ENCODE data around the gene SND1.
"Not testable (repeated sequence)": the region's sequence is repeated elsewhere in the genome, so short reads cannot be mapped to it uniquely, and the experiment has no call there.

The SND1 gene

DNA sequence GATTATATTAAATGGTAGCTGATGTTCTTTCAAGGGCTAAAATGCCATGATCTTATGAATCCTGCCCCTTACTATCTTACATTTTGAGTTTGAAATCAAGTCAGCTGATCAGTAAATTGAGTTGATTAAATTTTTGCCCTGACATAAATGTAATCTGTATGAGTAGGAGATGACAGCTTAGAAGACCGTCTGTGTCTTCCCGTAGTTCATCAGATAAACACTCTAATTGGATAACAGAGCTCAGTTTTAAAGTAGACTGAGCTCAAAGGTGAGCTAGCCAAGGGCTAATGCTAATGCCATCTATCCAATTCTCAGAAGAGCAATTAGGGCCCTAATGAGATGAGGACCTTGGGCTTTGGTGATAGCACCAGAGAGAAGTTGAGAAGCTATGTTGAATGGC, 296.3 kb downstream of the SND1 start:
- no peak for DNase-seq

DNA sequence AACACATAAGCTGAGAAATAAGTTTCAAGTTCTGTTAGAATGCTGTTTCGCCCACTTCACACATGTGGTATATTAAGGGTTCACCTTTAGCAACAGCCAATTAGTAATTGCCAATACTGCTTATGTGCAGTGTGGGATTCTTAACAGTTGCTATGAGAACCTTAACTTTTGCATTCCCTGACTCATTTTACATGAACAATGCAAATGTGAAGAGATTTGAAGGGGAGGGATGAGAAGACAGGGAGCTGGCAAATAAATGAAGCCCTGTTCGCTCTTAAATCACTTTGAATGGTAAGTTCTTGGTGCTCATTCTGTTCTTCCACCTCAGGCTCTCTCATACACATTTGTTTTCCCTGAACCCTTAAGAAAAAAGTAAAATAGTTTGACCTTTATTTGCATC, 296.9 kb downstream of the SND1 start:
- DNase-seq = no peak

DNA sequence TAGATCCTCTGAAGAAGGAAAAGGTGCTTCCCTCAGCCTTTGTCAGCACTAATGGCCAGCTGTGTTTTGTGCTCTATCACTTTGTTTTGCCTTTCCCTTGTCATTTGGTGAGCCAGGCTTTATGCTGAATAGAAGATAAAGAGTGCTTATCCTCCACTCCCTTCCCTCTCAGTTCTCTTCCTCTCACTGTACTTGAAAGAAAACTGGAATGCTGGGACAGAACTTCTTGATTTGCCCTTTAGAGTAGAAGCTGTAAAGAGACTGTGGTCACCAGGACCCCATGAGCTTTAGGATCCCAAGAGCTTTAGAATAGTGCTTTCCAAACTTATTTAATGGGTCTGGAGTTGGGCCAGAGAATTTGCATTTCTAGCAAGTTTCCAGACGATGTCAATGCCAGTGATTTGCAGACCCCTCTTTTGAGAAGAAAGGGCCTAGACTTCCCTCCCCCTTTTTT, 297.8 kb downstream of the SND1 start:
- DNase-seq = no peak

- DNase-seq = no peak
Measured at GRCh38 chr7:127950233-127950935, 298.4 kb downstream of the SND1 start.

GRCh38 chr7:127953423-127954356, 301.7 kb downstream of the SND1 start:
- DNase-seq = no peak

DNA sequence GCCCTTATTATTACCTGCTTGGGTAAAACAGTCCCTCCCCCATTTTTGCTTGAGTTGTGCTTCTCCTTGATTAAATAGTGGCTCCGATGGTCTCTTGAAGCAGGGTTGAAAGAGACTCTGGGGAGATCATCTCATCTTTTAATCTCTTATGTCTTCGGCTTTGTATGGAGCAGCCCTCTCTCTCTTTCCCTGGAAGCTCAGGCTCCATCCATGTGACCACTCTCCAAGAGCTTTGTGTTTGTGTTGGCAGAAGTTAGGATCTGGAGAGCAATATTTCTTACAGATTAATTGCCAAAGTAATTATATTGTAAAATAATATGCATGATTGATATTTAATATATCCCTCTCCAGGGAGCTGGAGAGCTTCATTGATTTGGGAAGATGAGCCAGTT, 302.4 kb downstream of the SND1 start:
- no peak for DNase-seq

GRCh38 chr7:127955051-127955531, 303.1 kb downstream of the SND1 start:
- no peak for DNase-seq

DNA sequence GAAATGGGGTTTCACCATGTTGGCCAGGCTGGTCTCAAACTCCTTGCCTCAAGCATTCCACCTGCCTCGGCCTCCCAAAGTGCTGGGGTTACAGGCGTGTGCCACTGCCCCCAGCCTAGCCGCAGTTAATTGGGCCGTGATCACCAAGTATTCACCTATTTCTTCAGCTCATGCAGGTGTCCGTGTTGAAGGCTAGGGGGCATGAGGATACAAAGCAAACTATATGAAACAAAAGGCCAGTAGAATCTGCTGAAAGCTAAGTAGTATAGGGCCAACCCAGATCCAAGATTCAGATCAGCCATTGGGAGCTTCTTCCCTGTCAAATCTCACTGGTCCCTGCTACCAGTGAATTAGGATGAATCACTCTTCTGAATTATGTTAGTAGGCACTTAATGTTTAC, 305.9 kb downstream of the SND1 start:
- DNase-seq = no peak

DNA sequence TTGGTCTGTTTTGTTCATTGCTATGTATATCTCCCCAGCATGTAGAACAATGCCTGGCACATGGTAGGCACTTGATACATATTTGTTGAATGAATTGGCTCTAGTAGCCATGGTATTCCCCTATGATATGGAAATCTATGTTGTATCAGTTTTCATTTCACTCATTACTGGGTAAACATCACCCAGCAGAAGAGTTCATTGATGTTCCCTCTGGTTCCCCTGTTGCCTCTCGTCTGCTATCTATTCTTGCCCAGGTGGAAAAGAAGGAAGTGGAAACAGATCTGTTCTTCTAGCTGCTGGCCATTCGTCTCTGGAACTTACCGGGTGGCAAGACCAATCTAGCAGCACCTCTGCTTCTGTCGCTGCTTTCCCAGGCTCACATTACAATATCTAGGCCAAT, 307.8 kb downstream of the SND1 start:
- no peak for DNase-seq

GRCh38 chr7:127961786-127962453, 309.9 kb downstream of the SND1 start:
- DNase-seq = peak; percentile 74

DNA sequence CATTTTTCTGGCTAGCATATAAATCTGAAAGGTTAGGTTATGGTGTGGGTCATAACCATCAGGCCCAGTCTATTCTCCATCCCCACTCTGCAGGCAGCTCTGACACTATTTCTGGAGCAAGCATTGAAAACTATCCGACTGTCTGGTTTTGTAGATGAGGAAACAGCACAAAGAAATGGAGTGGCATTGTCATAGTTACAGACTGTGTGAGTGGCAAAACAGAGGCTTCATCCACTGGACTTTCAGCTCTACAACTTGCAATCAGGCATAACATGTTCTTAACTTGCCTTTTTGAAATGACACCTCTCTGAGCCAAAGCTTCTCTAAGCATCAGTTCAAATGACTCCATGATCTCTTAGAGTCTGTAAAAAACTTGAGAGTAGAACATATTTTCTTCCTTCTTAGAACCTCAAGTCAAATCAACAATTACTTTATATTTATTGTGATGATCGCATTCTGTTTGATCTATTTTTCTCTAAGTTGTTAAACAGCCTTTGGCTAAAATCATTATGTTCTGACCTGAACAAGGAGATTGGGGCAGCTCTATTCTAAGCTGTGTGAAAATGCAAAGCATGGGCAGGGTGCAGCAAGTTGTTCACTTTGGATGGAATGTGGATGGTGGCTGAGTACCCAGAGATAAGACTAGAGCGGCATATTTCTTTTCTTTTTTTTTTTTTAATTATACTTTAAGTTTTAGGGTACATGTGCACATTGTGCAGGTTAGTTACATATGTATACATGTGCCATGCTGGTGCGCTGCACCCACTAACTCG, 310.8 kb downstream of the SND1 start:
- no peak for DNase-seq

- DNase-seq = not testable (repeated sequence)
Measured at GRCh38 chr7:127963850-127964249, 311.9 kb downstream of the SND1 start.

- no peak for DNase-seq
Measured at GRCh38 chr7:127967281-127967680, 315.3 kb downstream of the SND1 start.

GRCh38 chr7:127968547-127968946, 316.6 kb downstream of the SND1 start:
- no peak for DNase-seq

DNA sequence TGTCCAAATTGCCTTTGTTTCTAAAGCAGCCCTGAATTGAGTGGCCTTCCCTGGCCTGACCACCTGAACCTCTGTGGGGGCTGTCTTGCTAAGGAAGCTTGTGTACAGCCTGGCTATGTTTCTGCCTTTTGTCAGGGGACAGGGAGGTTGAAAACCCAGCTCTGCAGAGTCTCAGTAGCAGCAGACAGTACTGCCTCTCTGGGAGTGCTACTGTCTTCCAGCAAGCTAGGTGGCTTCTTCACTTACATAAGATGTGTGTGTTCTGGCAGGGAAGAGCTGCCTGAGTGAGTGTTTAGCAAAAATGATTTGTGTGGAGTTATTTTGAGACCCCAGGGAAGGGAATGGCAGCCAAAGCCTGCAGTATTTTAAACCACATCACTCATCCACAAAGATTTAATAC, 321.8 kb downstream of the SND1 start:
- no peak for DNase-seq

GRCh38 chr7:127974446-127975035, 322.5 kb downstream of the SND1 start:
- DNase-seq = no peak

DNA sequence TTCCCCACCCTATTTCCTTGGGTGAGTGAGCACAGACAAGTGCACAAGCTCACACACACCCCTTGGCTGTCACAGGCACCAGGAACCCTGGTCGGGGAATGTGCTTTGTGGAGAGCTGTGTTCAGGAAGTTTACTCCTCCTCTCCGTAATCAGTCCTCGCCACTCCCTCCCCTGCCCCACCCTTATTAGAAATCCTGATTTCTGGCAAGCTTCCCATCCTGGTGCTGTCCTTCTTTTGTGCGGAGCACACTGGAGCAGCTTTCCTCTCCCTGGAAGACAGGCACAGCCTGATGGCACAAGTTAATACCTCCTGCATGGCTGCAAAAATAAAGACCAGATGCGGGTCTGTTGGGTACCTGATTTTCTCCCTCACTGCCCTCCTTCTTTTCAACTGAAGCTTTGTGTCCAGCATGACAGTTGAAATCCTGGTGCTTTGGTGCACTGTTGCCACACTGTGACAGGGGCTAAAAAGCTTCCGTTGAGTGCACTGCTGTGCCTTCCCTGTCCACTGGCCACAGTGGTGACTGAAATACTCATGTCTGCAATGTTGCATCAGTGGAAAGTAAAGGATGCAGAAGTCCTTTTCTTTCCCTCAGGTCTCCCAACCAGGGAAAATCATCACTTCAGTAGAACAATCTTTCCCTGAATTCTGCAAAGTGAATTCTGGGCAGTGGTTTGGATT, 324.2 kb downstream of the SND1 start:
- DNase-seq = no peak

- no peak for DNase-seq
Measured at GRCh38 chr7:127976738-127977120, 324.7 kb downstream of the SND1 start.

DNA sequence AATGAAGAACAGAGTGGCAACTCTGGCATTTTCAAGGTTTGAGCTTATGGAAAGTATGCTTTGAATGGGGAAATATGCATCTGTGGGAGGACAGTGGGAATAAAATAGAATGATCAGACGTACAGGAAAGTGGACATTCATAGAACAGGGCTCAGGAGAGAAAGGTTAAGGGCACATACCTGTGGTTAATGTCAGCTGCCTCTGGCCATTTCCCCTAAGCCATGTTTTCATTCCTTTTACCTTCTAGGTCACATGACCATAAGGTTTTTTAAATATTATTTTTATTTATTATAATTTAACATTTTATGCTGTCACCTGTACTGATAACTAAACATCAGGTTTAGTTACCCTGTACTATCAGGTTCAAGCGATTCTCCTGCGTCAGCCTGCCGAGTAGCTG, 326.4 kb downstream of the SND1 start:
- no peak for DNase-seq

GRCh38 chr7:127979113-127979727, 327.2 kb downstream of the SND1 start:
- DNase-seq = no peak

DNA sequence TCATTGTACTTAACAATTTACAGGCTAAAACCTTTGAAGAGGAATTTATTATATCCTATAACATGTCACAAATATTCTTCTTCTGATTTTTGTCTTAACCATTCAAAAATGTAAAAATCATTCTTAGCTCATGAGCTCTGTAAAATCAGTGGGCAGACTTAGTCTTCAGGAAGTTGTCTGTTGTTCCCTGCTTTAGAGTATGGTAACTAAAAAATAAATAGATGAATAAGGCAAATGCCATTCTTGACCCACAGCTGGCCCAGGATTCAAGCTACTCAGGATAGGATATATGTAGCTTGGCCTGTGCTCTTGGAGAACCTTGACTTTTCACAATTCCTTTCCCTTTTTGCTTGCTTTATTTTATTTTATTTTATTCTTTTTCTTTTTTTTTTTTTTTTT, 327.7 kb downstream of the SND1 start:
- DNase-seq = no peak
